SK-N-SH (cell line): ENCODE measurements around the gene LTB4R2. TPM values are rescaled to one million over a fixed set of nuclear protein-coding genes. Genes with fewer than 3 reads are reported as not detected.

ENCODE experiments used
- CTCF ChIA-PET: fragments of 300-600, 350-600 bp; formaldehyde crosslinking; extraction: SDS; loops from one replicate; lab custom pipeline; 2021; lab: Yijun Ruan, JAX
- POLR2A ChIA-PET: fragments of 350-600 bp; sonication (Branson Sonifier 250); formaldehyde crosslinking; extraction: SDS; loops from one replicate; lab custom pipeline; 2020; ENCODE audit warnings: antibody characterized with exemption, inconsistent platforms; lab: Yijun Ruan, JAX
- DNase-seq: peaks from one replicate; pipeline ENCODE4 v3.0.0; 2012
- H2AFZ ChIP-seq: fragments of 200-600 bp; sonication (generic); 2 replicates; pipeline ENCODE4 v1.8.1; 2016; ENCODE audit warnings: antibody characterized with exemption, mild to moderate bottlenecking, low read depth
- H3F3A ChIP-seq: fragments of 200-600 bp; sonication (generic); replicated peaks from 2 replicates; pipeline ENCODE3; 2016; ENCODE audit warnings: antibody characterized with exemption, mild to moderate bottlenecking; ENCODE audit not compliant: insufficient read depth
- H3K27ac ChIP-seq, 2 experiments: fragments of 200-500 bp in 1 of 2; fragments of 200-600 bp in 1 of 2; sonication (Bioruptor generic) in 1 of 2; sonication (generic), shearing (Covaris generic) in 1 of 2; 2 replicates each; pipeline versions ENCODE4 v1.5.1 to v1.6.1; 2014 to 2016; ENCODE audit warnings: low read depth in 2 of 2, inconsistent platforms in 1 of 2, low read length in 1 of 2, mild to moderate bottlenecking in 1 of 2, mixed read lengths in 1 of 2
- H3K27me3 ChIP-seq: fragments of 200-600 bp; sonication (generic), shearing (Covaris generic); 2 replicates; pipeline ENCODE4 v1.6.1; 2016; ENCODE audit warnings: mixed run types; ENCODE audit not compliant: insufficient read depth
- H3K36me3 ChIP-seq, 2 experiments: fragments of 200-500 bp in 1 of 2; fragments of 200-600 bp in 1 of 2; sonication (Bioruptor generic) in 1 of 2; sonication (generic) in 1 of 2; replicated peaks in 1 of 2; 2 replicates each; pipeline versions ENCODE3 to v1.5.1; 2014 to 2016; ENCODE audit warnings: low read length in 1 of 2, mild to moderate bottlenecking in 1 of 2; ENCODE audit not compliant: insufficient read depth in 2 of 2, control insufficient read depth in 1 of 2
- H3K4me1 ChIP-seq, 2 experiments: fragments of 200-500 bp in 1 of 2; fragments of 200-600 bp in 1 of 2; sonication (Bioruptor generic) in 1 of 2; sonication (generic), shearing (Covaris generic) in 1 of 2; 2 replicates each; pipeline versions ENCODE4 v1.5.1 to v1.6.1; 2014 to 2016; ENCODE audit warnings: low read depth in 1 of 2, low read length in 1 of 2, mixed run types in 1 of 2; ENCODE audit not compliant: insufficient read depth in 2 of 2, control insufficient read depth in 1 of 2
- H3K4me2 ChIP-seq: fragments of 200-600 bp; sonication (generic), shearing (Covaris generic); 2 replicates; pipeline ENCODE4 v1.6.1; 2017; ENCODE audit warnings: mixed run types
- H3K4me3 ChIP-seq, 2 experiments: fragments of 200-500 bp in 1 of 2; fragments of 200-600 bp in 1 of 2; sonication (Bioruptor generic) in 1 of 2; sonication (generic), shearing (Covaris generic) in 1 of 2; 2 replicates each; pipeline versions ENCODE4 v1.5.1 to v1.8.1; 2014 to 2016; ENCODE audit warnings: low read depth in 2 of 2, inconsistent platforms in 1 of 2, low read length in 1 of 2, mild to moderate bottlenecking in 1 of 2, mixed read lengths in 1 of 2, moderate library complexity in 1 of 2
- H3K79me2 ChIP-seq: fragments of 200-600 bp; sonication (generic); 2 replicates; pipeline ENCODE4 v1.8.1; 2017; ENCODE audit warnings: mild to moderate bottlenecking; ENCODE audit not compliant: insufficient read depth
- H3K9ac ChIP-seq: fragments of 200-600 bp; sonication (generic); 2 replicates; pipeline ENCODE4 v1.6.1; 2017; ENCODE audit warnings: mixed run types
- H3K9me2 ChIP-seq: fragments of 200-600 bp; sonication (generic); 2 replicates; pipeline ENCODE4 v1.6.1; 2017; ENCODE audit warnings: mixed run types
- H3K9me3 ChIP-seq: fragments of 200-600 bp; sonication (generic); 2 replicates; pipeline ENCODE4 v1.6.1; 2017; ENCODE audit warnings: mixed run types, mild to moderate bottlenecking, moderate library complexity
- H4K20me1 ChIP-seq: fragments of 200-600 bp; sonication (generic); 2 replicates; pipeline ENCODE4 v1.6.1; 2017; ENCODE audit warnings: mild to moderate bottlenecking, mixed run types; ENCODE audit not compliant: insufficient read depth
- ELF1 ChIP-seq: IDR thresholded peaks from 2 replicates; pipeline ENCODE4 v1.4.0; 2012
- EZH2phosphoT487 ChIP-seq: fragments of 200-600 bp; sonication (generic); IDR thresholded peaks from 2 replicates; pipeline ENCODE4 v1.6.1; 2017; ENCODE audit warnings: low read depth, mixed run types, mild to moderate bottlenecking, antibody characterized with exemption, moderate library complexity, borderline replicate concordance
- IRF3 ChIP-seq: fragments of 150-350 bp; IDR thresholded peaks from 2 replicates; pipeline ENCODE4 v1.6.1; 2016; ENCODE audit warnings: mild to moderate bottlenecking, low read depth, low read length
- JUND ChIP-seq: IDR thresholded peaks from 2 replicates; pipeline ENCODE4 v1.4.0; 2012
- NFIC ChIP-seq: IDR thresholded peaks from 2 replicates; pipeline ENCODE4 v1.4.0; 2012; ENCODE audit warnings: borderline replicate concordance
- NRF1 ChIP-seq: IDR thresholded peaks from 2 replicates; pipeline ENCODE4 v1.6.1; 2012; ENCODE audit warnings: low read depth, mild to moderate bottlenecking, low read length
- TEAD4 ChIP-seq: IDR thresholded peaks from 2 replicates; pipeline ENCODE4 v1.4.0; 2012; ENCODE audit warnings: mild to moderate bottlenecking, borderline replicate concordance; ENCODE audit not compliant: insufficient read depth
- WGBS: methylation state at CpG from one replicate; pipeline ENCODE4 v1.1.6; 2017; ENCODE audit warnings: low lambda C conversion rate; 5-methylcytosine and 5-hydroxymethylcytosine counted together
- polyA plus RNA-seq, 3 experiments: library from polyadenylated mRNA; depleted of rRNA; stranded (reverse); fragments of >200 nt; gene quantifications; 2 replicates each; pipeline ENCODE4 v1.2.3, GENCODE V29; 2012
- TF ChIP-seq, protein P1 (sequence below): fragments of 150-350 bp; IDR thresholded peaks from 2 replicates; pipeline ENCODE4 v1.6.1; 2017; ENCODE audit warnings: antibody characterized with exemption, low read length, low read depth, borderline replicate concordance
- TF ChIP-seq, protein P2 (sequence below): fragments of 200-600 bp; sonication (generic); IDR thresholded peaks from 2 replicates; pipeline ENCODE4 v1.6.1; 2017; ENCODE audit warnings: antibody characterized with exemption, mild to moderate bottlenecking, moderate library complexity

The LTB4R2 gene
- polyA plus RNA-seq, 1 of the 3 experiments (the other 2 are of a cell fraction): 8.2 TPM

DNA sequence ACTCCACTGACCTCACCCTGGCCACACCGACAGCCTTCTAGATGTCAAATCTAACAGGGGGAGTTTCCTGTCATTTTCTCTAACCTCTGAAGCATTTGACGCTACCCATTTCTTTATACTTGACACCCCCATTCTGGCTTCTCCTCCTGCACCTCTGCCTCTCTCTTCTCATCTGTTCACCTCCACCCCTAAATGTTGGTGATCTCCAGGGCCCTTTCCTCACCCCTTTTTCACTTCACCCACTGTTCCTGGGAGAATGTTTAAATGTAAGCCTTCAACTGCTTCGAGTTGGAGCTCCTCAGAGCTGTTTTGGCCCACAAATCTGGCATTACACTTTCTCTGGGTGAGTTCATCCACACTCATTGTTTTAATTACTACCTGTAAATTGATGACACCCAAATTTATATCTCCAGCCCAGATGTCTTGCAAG lies 38.1 kb upstream of the LTB4R2 start (continued):
- TF ChIP-seq, protein P1, sequence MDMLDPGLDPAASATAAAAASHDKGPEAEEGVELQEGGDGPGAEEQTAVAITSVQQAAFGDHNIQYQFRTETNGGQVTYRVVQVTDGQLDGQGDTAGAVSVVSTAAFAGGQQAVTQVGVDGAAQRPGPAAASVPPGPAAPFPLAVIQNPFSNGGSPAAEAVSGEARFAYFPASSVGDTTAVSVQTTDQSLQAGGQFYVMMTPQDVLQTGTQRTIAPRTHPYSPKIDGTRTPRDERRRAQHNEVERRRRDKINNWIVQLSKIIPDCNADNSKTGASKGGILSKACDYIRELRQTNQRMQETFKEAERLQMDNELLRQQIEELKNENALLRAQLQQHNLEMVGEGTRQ: no peak
- no peak for TF ChIP-seq JUND

DNA sequence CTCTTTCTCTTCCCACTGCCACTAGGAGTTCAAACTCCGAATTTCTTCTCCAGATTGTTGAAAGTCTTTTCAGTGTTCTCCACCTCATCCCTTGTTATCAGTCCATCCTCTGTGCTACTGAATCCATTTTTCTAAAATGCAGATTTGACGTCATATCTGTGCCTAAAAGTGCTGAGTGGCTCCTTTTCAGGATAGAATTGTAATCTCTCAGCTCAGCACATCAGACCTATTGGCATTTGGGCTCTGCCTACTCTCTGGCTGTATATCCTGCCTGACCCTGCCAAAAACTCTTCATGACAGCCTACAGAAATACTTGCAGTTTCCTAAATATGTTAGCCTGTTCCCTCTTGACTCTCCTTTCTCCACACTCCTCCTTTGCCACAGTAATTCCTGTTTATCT lies 37.5 kb upstream of the LTB4R2 start:
- H3K27ac ChIP-seq: no peak overlapping the region
- no peaks in the 10 kb centered on the region for H4K20me1 ChIP-seq
- POLR2A ChIA-PET: interaction anchor here (0.6 kb wide), 1 partner anchor 1201 kb away, joined by 3 read pairs; no protein-coding TSS in a partner anchor
- no peak overlapping the region for H3K4me3 ChIP-seq
- WGBS: 79% methylated on average over 2 of the region's 2 CpGs
- H3K4me2 ChIP-seq: no peak overlapping the region
- TF ChIP-seq NRF1: no peak
- no peak for TF ChIP-seq ELF1
- no peak for DNase-seq
- no peak overlapping the region for H2AFZ ChIP-seq
- no peak overlapping the region for H3K9ac ChIP-seq
- CTCF ChIA-PET: interaction anchor here (0.7 to 4.9 kb wide), 4 partner anchors 11 to 50 kb away, joined by 4 to 37 read pairs (median 13); partner anchors contain the start of gene TINF2
- no peaks in the 10 kb centered on the region; the same call in 1 of the 2 replicates for H3K79me2 ChIP-seq
- H3K4me1 ChIP-seq: peaks cover 6 to 10% of the 10 kb centered on the region in 2 experiments; a peak in 2 of 4 replicates
- H3K27me3 ChIP-seq: no peaks in the 10 kb centered on the region
- no peaks in the 10 kb centered on the region for H3K9me2 ChIP-seq
- H3F3A ChIP-seq: no peaks in the 10 kb centered on the region
- no peaks in the 10 kb centered on the region for H3K9me3 ChIP-seq
- H3K36me3 ChIP-seq: peaks cover 0 to 15% of the 10 kb centered on the region in 2 experiments

- TF ChIP-seq NRF1 (no peak), NFIC (no peak), IRF3 (no peak), JUND (no peak), EZH2phosphoT487 (no peak), TEAD4 (no peak)
- TF ChIP-seq, protein P2, sequence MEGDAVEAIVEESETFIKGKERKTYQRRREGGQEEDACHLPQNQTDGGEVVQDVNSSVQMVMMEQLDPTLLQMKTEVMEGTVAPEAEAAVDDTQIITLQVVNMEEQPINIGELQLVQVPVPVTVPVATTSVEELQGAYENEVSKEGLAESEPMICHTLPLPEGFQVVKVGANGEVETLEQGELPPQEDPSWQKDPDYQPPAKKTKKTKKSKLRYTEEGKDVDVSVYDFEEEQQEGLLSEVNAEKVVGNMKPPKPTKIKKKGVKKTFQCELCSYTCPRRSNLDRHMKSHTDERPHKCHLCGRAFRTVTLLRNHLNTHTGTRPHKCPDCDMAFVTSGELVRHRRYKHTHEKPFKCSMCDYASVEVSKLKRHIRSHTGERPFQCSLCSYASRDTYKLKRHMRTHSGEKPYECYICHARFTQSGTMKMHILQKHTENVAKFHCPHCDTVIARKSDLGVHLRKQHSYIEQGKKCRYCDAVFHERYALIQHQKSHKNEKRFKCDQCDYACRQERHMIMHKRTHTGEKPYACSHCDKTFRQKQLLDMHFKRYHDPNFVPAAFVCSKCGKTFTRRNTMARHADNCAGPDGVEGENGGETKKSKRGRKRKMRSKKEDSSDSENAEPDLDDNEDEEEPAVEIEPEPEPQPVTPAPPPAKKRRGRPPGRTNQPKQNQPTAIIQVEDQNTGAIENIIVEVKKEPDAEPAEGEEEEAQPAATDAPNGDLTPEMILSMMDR: no peak; the same call in 1 of the 2 replicates
- Histone ChIP-seq H3K79me2 (no peaks in the 10 kb centered on the region; the same call in 1 of the 2 replicates), H3K9ac (no peak overlapping the region), H3K4me2 (no peak overlapping the region), H3K27ac (no peak overlapping the region), H3K27me3 (no peaks in the 10 kb centered on the region), H3K9me2 (no peaks in the 10 kb centered on the region), H3K4me1 (peaks cover 6 to 10% of the 10 kb centered on the region in 2 experiments; a peak in 2 of 4 replicates), H3K36me3 (peaks cover 0 to 9% of the 10 kb centered on the region in 2 experiments), H2AFZ (no peak overlapping the region), H3K4me3 (no peak overlapping the region), H3K9me3 (no peaks in the 10 kb centered on the region), H4K20me1 (no peaks in the 10 kb centered on the region), H3F3A (no peaks in the 10 kb centered on the region)
- CTCF ChIA-PET: interaction anchor here (1.0 to 3.0 kb wide), 3 partner anchors 22 to 31 kb away, joined by 6 to 14 read pairs (median 11); partner anchors contain the start of gene TINF2
- DNase-seq: peak; percentile 40
- POLR2A ChIA-PET: no interaction called here
- WGBS: 95% methylated on average over 3 of the region's 3 CpGs
These were observed 36.4 kb upstream of the LTB4R2 start for GRCh38 chr14:24273422-24273998.
